Measurements from ENCODE around the gene RAP1GDS1.

DNA sequence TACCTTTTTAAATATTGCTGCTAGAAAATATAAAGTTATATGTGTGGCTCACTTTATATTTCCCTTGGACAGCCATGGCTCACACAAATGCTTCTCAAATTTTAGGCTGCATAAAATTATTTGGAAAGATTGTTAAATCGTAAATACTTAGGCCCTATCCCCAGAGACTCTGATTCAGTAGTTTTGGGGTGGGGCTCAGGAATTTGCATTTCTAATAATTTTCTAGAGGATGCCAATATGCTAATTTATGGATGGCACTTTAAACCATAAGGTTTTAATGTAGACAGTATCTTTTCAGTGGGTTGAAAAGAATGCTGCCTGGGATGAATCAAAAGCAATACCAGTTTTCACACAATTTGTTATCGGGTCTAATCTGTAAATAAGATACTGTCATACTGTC is 49.7 kb downstream of the RAP1GDS1 start:
- TF ChIP-seq, protein P1, sequence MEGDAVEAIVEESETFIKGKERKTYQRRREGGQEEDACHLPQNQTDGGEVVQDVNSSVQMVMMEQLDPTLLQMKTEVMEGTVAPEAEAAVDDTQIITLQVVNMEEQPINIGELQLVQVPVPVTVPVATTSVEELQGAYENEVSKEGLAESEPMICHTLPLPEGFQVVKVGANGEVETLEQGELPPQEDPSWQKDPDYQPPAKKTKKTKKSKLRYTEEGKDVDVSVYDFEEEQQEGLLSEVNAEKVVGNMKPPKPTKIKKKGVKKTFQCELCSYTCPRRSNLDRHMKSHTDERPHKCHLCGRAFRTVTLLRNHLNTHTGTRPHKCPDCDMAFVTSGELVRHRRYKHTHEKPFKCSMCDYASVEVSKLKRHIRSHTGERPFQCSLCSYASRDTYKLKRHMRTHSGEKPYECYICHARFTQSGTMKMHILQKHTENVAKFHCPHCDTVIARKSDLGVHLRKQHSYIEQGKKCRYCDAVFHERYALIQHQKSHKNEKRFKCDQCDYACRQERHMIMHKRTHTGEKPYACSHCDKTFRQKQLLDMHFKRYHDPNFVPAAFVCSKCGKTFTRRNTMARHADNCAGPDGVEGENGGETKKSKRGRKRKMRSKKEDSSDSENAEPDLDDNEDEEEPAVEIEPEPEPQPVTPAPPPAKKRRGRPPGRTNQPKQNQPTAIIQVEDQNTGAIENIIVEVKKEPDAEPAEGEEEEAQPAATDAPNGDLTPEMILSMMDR (IDR thresholded peaks at IDR 0.05), result no peak
- TF ChIP-seq POLR2A (IDR thresholded peaks at IDR 0.05), result no peak
